Glomerular endothelial cell (primary cell): ENCODE results near the gene MBNL2. TPM values are rescaled to one million over a fixed set of nuclear protein-coding genes. Genes with fewer than 3 reads are reported as not detected.

ENCODE experiments used
- DNase-seq: peaks from one replicate; pipeline ENCODE4 v3.0.0-alpha.2; 2011; ENCODE audit warnings: low read depth, low spot score; ENCODE audit errors: extremely low read depth
- total RNA-seq: library from RNA; depleted of rRNA; stranded (reverse); fragments of >200 nt; gene quantifications from 2 replicates; pipeline ENCODE4 v1.2.3, GENCODE V29; 2015

The MBNL2 gene
- total RNA-seq, 1 donor from 2014 or later, result 110 TPM

DNA sequence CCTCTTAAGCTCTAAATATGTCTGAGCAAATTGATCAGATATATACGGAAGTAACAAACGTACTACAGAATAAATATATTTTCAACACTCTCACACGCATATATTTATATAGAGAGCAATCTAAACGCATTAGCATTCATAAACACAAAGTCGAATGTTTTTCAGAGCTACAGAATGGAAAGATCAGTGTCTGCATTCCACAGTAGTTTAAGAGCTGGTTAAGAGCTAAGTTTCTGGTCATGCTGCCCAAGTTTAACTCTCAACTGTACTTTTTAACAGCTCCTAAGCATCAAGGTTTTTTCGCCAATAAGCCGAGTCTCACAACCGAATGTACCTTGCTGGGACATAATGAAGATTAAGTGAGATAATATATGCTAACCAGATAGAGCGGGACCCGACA, 175.1 kb downstream of the MBNL2 start:
- DNase-seq, result no peak

- DNase-seq, result no peak
Observed at GRCh38 chr13:97401421-97401820, 179.3 kb downstream of the MBNL2 start.

DNA sequence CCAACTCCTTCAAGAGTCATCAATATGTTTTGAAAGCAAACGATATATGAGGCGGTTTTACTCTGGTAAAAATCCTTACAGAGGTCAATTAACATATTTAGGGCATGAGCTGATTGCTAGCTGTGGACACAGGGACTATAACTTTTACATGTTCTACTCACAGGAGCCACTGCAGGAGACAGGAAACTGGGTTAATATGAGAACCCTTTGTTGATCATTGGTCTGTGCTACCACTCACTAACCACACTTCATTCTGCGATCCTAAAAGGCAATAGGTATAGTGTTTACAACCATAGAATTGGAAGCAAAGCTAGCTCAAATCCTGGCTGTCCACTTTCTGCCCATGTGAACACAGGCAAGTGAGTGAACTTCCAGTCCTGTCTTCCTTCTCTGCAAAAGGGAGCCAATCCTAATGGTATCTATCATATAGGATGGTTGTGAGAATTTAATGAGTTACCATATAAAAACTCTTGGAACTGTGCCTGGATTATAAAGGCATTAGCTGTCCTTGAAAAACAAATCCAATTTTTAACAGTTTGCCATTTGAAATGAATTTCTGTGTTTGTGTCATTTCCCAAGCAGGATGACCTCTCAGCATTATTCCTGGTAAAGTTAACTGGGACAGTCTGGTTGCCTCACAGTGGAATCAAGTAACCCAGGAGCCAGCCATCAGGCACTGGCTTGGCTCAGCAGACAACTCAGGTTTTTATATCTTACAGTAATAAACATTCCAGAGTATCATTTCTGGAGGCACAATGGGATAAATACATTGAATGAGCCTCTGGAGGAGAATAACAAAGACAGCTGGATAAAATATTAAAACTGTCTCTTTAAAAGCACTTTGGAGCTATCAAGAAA, 182.0 kb downstream of the MBNL2 start:
- no peak for DNase-seq

- no peak for DNase-seq
Observed at GRCh38 chr13:97407540-97407939, 185.4 kb downstream of the MBNL2 start.

- DNase-seq, result no peak
Observed at GRCh38 chr13:97408938-97409337, 186.8 kb downstream of the MBNL2 start.

GRCh38 chr13:97411984-97412383, 189.9 kb downstream of the MBNL2 start:
- DNase-seq, result no peak

- no peak for DNase-seq
Observed at GRCh38 chr13:97413694-97414093, 191.6 kb downstream of the MBNL2 start.

DNA sequence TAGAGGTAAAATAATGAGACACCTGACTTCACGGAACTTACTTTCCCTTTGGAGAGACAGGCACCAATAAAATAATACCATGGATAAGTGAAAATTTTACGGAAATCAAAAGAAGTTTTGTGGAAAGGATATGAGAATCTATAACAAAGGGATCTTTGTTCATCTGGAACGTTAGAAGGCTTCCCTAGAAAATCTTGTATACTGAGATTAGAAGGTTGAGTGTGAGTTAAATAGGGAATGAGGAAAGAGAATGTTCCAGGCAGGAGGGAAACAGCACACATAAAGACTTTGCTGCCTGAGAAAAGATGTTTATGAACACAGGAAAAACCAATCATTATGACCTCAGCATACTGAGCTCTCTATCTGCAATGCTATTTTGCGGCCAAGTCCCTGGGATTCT, 192.3 kb downstream of the MBNL2 start:
- DNase-seq, result no peak

- no peak for DNase-seq
Observed at GRCh38 chr13:97417698-97418097, 195.6 kb downstream of the MBNL2 start.

- no peak for DNase-seq
Observed at GRCh38 chr13:97422118-97423054, 200.3 kb downstream of the MBNL2 start.

- DNase-seq, result no peak
Observed at GRCh38 chr13:97423300-97424045, 201.3 kb downstream of the MBNL2 start.

DNA sequence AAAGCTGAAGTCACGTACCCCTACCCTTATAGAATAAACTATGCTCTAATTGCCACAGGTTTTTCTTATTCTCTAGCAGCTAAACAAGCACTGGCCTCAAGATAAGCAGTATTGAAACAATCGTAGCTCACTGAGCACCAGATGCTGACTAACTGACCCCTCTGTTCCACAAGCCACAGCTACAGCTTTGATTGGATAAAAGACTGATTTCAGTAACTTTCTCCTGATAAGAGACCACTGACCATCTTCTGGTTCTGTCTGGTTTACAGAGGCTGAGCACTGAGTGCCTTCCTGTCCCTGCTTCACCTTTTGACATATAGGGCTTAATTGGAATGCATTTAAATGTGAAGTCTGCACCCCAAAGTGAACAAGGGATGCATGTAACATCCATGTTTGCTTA, 203.5 kb downstream of the MBNL2 start:
- DNase-seq, result no peak

DNA sequence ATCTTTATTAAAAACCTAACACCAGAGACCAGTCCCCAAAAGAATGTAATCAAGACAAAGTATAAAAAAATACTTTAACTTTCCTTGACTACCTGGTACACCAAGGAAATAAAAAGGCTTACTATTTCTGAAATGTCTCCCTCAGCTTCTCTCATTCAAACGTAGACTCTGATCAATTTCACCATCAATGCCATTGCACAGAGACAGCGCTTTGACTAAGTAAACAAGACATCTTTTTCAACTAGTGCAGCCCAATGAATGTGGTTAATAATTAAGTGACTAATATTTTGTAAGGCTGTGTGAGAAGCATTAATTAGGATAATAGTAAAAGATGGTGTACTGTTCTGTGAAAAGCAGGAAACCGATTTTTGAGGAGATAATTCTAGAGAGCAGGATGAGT, 204.6 kb downstream of the MBNL2 start:
- DNase-seq, result no peak

DNA sequence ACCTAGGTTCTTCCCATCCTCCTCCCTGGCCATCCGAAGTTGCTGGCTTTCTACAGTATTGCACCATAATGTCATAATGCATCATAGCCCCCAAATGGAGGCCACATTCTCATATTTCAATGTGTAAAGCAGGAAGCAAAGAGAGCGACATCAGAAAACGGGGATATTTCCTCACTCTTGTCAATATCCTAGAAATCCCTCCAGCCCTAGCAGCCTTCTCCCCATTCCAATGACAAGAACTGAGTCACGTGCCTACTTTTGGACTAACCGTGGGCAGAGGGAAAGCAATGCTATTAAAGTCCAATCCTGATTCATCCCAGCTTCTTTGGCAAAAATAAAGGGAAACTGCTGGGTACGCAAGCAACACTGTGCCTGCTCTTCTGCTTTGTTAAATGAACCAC, 207.5 kb downstream of the MBNL2 start:
- no peak for DNase-seq

DNA sequence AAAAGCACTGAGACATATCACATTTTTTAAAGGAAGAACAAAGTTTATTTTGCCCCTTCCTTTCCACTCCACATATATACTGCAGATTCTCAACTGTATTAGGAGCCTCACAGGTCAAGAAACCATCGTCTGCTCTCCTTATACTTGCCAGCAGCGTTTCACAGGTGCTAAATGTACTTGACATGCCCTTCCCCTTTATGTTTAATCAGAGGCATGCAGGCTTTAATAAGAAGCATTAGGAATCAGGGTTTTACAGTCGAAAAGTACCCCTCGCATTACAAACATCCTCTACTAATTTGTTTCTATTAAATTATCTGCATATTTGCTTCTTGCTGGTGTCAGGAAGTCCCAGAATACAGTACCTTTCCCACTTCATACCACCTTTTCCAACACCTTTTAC, 208.2 kb downstream of the MBNL2 start:
- DNase-seq, result no peak

GRCh38 chr13:97431171-97431764, 209.1 kb downstream of the MBNL2 start:
- DNase-seq, result no peak

- DNase-seq, result peak; percentile 7
Observed at GRCh38 chr13:97432232-97432916, 210.2 kb downstream of the MBNL2 start.

DNA sequence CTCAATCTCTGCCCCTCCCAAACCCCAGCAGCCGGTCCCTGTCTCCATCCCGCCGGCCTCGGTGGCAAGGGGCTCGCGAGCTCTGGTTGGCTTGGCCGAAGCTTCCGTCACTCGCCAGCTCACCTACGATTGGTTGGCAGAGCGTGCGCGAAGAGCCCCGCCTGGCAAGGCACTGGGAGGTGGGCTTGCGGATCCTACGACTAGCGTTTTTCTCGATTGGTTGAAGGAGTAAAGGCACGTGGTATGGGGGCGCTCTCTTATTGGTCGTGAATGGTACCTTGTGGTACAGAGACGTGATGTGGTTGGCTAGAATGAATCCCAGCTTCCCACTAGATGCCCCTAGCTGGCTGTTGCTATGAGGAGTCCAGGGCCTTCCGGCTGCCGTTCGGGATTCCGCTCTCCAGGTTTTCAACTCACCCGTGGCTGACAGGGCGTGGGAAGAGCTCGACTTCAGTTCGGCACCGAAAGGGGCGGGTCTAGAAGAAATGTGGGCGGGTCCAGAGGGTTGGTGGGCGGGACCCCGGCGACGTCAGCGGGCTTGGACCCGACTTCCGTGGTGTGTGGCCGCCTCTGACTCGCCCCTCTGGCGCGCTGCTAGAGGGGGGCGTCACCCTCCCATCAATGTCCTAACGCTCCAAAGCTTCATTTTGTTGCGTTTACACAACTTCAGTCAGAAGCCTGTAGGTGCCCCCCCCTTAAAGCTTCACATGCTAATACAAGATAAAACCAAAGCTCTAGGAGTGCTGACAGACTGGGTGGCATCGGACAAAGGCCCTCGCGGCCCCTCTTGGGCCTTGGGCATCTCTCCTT, 211.0 kb downstream of the MBNL2 start:
- DNase-seq, result peak; percentile 100

GRCh38 chr13:97433727-97434396, 211.7 kb downstream of the MBNL2 start, which contains the start of gene RAP2A:
TSS of gene RAP2A (plus strand) at chr13:97434169. CDS start at chr13:97434471, 302 bp downstream.
- DNase-seq, result peak; percentile 52
